WTC11 (cell line): ENCODE results near the gene PHLDA2. TPM values are rescaled to one million over a fixed set of nuclear protein-coding genes. Genes with fewer than 3 reads are reported as not detected.

Experiments
- ATAC-seq: fragments of 200-7000 bp; cut with Tn5 transposase; 2 replicates; pipeline ENCODE4 v1.10.0; 2021; ENCODE audit warnings: mild to moderate bottlenecking, moderate library complexity
- CTCF ChIA-PET: fragments of 300-600 bp; sonication (Branson Sonifier 250); formaldehyde crosslinking; loops from one replicate; lab custom pipeline; 2021; ENCODE audit warnings: antibody characterized with exemption; lab: Charles Lee
- POLR2A ChIA-PET: fragments of 350-600 bp; sonication (Branson Sonifier 250); formaldehyde crosslinking; loops from one replicate; lab custom pipeline; 2021; ENCODE audit warnings: antibody characterized with exemption; lab: Charles Lee
- DNase-seq: peaks from one replicate; pipeline ENCODE4 v3.0.0; 2021; ENCODE audit warnings: low spot score
- H3K27ac Mint-ChIP-seq: 2 replicates; pipeline ENCODE4 v1.8.0; 2021; ENCODE audit warnings: mixed read lengths
- H3K27me3 Mint-ChIP-seq: 2 replicates; pipeline ENCODE4 v1.8.0; 2021; ENCODE audit warnings: low read depth, mild to moderate bottlenecking, moderate library complexity, mixed read lengths
- H3K36me3 Mint-ChIP-seq: 2 replicates; pipeline ENCODE4 v1.8.0; 2021; ENCODE audit warnings: mixed read lengths
- H3K4me1 Mint-ChIP-seq: 2 replicates; pipeline ENCODE4 v1.8.0; 2022; ENCODE audit warnings: mixed read lengths
- H3K4me3 Mint-ChIP-seq: 2 replicates; pipeline ENCODE4 v1.8.0; 2021; ENCODE audit warnings: mild to moderate bottlenecking, moderate library complexity, mixed read lengths
- H3K9me3 Mint-ChIP-seq: 2 replicates; pipeline ENCODE4 v1.8.0; 2021; ENCODE audit warnings: mixed read lengths
- ELF4 ChIP-seq: sonication (generic); formaldehyde crosslinking; IDR thresholded peaks from 2 replicates; pipeline ENCODE4 v1.8.1; 2022; ENCODE audit warnings: low read depth, mild to moderate bottlenecking, moderate library complexity, missing genetic modification reagents
- ETV6 ChIP-seq: sonication (generic); formaldehyde crosslinking; IDR thresholded peaks from 2 replicates; pipeline ENCODE4 v1.8.1; 2022; ENCODE audit warnings: mild to moderate bottlenecking, missing genetic modification reagents
- FOXJ3 ChIP-seq: sonication (generic); formaldehyde crosslinking; IDR thresholded peaks from 2 replicates; pipeline ENCODE4 v1.9.0; 2021; ENCODE audit warnings: missing genetic modification reagents, mild to moderate bottlenecking, borderline replicate concordance
- FOXK1 ChIP-seq: sonication (generic); formaldehyde crosslinking; IDR thresholded peaks from 2 replicates; pipeline ENCODE4 v1.8.0; 2022; ENCODE audit warnings: mild to moderate bottlenecking, moderate library complexity, missing genetic modification reagents
- GABPB1 ChIP-seq: sonication (generic); formaldehyde crosslinking; IDR thresholded peaks from 2 replicates; pipeline ENCODE4 v1.8.1; 2023; ENCODE audit warnings: mild to moderate bottlenecking, missing genetic modification reagents
- MXD4 ChIP-seq: fragments of 250-450 bp; sonication (Bioruptor Pico); IDR thresholded peaks from 2 replicates; pipeline ENCODE4 v1.8.0; 2021; ENCODE audit warnings: mild to moderate bottlenecking, moderate library complexity, borderline replicate concordance
- NFE2L1 ChIP-seq: sonication (generic); formaldehyde crosslinking; IDR thresholded peaks from 2 replicates; pipeline ENCODE4 v1.8.1; 2023; ENCODE audit warnings: missing genetic modification reagents
- NR2C2 ChIP-seq: sonication (generic); formaldehyde crosslinking; IDR thresholded peaks from 2 replicates; pipeline ENCODE4 v1.8.0; 2022; ENCODE audit warnings: mild to moderate bottlenecking, missing genetic modification reagents
- OVOL2 ChIP-seq: fragments of 250-450 bp; sonication (Bioruptor Pico); IDR thresholded peaks from 2 replicates; pipeline ENCODE4 v1.9.0; 2021; ENCODE audit warnings: mild to moderate bottlenecking, borderline replicate concordance
- RELA ChIP-seq: sonication (generic); formaldehyde crosslinking; IDR thresholded peaks from 2 replicates; pipeline ENCODE4 v1.8.1; 2022; ENCODE audit warnings: missing genetic modification reagents, mild to moderate bottlenecking, borderline replicate concordance
- SMAD3 ChIP-seq: sonication (generic); formaldehyde crosslinking; IDR thresholded peaks from 2 replicates; pipeline ENCODE4 v1.8.0; 2022; ENCODE audit warnings: missing genetic modification reagents, mild to moderate bottlenecking, borderline replicate concordance
- SMAD4 ChIP-seq: sonication (generic); formaldehyde crosslinking; IDR thresholded peaks from 2 replicates; pipeline ENCODE4 v1.8.0; 2022; ENCODE audit warnings: mild to moderate bottlenecking, missing genetic modification reagents
- TEAD4 ChIP-seq: sonication (generic); formaldehyde crosslinking; IDR thresholded peaks from 2 replicates; pipeline ENCODE4 v1.8.0; 2022; ENCODE audit warnings: mild to moderate bottlenecking, missing genetic modification reagents
- ZNF138 ChIP-seq: sonication (generic); formaldehyde crosslinking; conservative IDR thresholded peaks from 2 replicates; pipeline ENCODE4 v1.8.1; 2022; ENCODE audit warnings: mild to moderate bottlenecking, moderate library complexity, missing genetic modification reagents
- total RNA-seq: library from RNA; stranded (reverse); gene quantifications from 3 replicates; pipeline ENCODE4 v1.2.3, GENCODE V29; 2021
- TF ChIP-seq, protein P1 (sequence below): sonication (generic); formaldehyde crosslinking; conservative IDR thresholded peaks from 2 replicates; pipeline ENCODE4 v1.8.1; 2022; ENCODE audit warnings: mild to moderate bottlenecking, missing genetic modification reagents
- TF ChIP-seq, protein P2 (sequence below): sonication (generic); formaldehyde crosslinking; IDR thresholded peaks from 2 replicates; pipeline ENCODE4 v1.8.1; 2023; ENCODE audit warnings: mild to moderate bottlenecking, missing genetic modification reagents, borderline replicate concordance
- TF ChIP-seq, protein P3 (sequence below): sonication (generic); formaldehyde crosslinking; conservative IDR thresholded peaks from 2 replicates; pipeline ENCODE4 v1.8.1; 2023; ENCODE audit warnings: mild to moderate bottlenecking, low read depth, missing genetic modification reagents, moderate library complexity
- TF ChIP-seq, protein P4 (sequence below): sonication (generic); formaldehyde crosslinking; IDR thresholded peaks from 2 replicates; pipeline ENCODE4 v1.8.0; 2022; ENCODE audit warnings: mild to moderate bottlenecking, missing genetic modification reagents

Gene PHLDA2
- total RNA-seq, 1 experiment from 2014 or later: 9.6 TPM

DNA sequence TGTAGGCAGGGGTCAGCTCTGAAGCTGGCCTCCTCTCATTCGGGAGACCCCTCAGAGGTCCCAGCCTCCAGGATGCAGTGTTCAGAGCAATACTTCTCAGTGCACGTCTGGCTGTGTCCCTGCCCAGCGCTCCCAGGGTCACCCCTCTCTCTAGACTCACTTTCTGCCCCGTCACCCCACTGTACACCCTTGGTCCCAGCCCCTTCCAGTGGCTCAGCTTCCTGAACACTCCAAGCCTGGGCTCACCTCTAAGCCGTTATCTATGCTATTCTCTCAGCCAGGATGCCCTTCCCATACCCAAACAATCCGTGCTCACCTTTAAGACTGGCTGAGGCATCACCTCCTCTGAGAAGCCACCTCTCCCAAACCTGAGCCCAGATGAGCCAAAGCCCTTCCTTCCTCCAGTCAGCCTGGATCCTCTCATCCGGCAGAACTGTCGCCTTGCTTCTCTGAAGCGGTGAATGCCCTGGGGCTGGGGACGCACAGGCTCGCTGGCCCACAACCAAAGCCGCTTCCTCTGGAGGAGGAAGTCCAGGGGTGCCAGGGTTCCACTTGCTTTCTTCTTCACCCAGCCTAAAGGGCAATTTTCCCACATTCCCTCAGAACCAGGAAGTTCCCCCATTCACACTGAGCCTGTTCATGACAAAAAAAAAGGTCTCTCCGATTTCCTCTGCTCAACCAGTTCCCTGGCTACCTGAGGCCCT is 30.0 kb downstream of the PHLDA2 start:
- H3K4me3 Mint-ChIP-seq: no peak overlapping the region
- TF ChIP-seq ELF4 (CRISPR knock-in tag) (no peak), ETV6 (CRISPR knock-in tag) (no peak), NFE2L1 (CRISPR knock-in tag) (no peak), TEAD4 (no peak), MXD4 (CRISPR knock-in tag) (no peak), ZNF138 (CRISPR knock-in tag) (no peak), FOXJ3 (CRISPR knock-in tag) (no peak), SMAD3 (CRISPR knock-in tag) (no peak), NR2C2 (no peak), SMAD4 (CRISPR knock-in tag) (no peak), FOXK1 (no peak)
- TF ChIP-seq, protein P1, sequence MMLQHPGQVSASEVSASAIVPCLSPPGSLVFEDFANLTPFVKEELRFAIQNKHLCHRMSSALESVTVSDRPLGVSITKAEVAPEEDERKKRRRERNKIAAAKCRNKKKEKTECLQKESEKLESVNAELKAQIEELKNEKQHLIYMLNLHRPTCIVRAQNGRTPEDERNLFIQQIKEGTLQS (CRISPR knock-in tag): no peak
- TF ChIP-seq, protein P2, sequence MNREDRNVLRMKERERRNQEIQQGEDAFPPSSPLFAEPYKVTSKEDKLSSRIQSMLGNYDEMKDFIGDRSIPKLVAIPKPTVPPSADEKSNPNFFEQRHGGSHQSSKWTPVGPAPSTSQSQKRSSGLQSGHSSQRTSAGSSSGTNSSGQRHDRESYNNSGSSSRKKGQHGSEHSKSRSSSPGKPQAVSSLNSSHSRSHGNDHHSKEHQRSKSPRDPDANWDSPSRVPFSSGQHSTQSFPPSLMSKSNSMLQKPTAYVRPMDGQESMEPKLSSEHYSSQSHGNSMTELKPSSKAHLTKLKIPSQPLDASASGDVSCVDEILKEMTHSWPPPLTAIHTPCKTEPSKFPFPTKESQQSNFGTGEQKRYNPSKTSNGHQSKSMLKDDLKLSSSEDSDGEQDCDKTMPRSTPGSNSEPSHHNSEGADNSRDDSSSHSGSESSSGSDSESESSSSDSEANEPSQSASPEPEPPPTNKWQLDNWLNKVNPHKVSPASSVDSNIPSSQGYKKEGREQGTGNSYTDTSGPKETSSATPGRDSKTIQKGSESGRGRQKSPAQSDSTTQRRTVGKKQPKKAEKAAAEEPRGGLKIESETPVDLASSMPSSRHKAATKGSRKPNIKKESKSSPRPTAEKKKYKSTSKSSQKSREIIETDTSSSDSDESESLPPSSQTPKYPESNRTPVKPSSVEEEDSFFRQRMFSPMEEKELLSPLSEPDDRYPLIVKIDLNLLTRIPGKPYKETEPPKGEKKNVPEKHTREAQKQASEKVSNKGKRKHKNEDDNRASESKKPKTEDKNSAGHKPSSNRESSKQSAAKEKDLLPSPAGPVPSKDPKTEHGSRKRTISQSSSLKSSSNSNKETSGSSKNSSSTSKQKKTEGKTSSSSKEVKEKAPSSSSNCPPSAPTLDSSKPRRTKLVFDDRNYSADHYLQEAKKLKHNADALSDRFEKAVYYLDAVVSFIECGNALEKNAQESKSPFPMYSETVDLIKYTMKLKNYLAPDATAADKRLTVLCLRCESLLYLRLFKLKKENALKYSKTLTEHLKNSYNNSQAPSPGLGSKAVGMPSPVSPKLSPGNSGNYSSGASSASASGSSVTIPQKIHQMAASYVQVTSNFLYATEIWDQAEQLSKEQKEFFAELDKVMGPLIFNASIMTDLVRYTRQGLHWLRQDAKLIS (CRISPR knock-in tag): no peak
- TF ChIP-seq, protein P3, sequence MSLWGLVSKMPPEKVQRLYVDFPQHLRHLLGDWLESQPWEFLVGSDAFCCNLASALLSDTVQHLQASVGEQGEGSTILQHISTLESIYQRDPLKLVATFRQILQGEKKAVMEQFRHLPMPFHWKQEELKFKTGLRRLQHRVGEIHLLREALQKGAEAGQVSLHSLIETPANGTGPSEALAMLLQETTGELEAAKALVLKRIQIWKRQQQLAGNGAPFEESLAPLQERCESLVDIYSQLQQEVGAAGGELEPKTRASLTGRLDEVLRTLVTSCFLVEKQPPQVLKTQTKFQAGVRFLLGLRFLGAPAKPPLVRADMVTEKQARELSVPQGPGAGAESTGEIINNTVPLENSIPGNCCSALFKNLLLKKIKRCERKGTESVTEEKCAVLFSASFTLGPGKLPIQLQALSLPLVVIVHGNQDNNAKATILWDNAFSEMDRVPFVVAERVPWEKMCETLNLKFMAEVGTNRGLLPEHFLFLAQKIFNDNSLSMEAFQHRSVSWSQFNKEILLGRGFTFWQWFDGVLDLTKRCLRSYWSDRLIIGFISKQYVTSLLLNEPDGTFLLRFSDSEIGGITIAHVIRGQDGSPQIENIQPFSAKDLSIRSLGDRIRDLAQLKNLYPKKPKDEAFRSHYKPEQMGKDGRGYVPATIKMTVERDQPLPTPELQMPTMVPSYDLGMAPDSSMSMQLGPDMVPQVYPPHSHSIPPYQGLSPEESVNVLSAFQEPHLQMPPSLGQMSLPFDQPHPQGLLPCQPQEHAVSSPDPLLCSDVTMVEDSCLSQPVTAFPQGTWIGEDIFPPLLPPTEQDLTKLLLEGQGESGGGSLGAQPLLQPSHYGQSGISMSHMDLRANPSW (CRISPR knock-in tag): no peak
- TF ChIP-seq, protein P4, sequence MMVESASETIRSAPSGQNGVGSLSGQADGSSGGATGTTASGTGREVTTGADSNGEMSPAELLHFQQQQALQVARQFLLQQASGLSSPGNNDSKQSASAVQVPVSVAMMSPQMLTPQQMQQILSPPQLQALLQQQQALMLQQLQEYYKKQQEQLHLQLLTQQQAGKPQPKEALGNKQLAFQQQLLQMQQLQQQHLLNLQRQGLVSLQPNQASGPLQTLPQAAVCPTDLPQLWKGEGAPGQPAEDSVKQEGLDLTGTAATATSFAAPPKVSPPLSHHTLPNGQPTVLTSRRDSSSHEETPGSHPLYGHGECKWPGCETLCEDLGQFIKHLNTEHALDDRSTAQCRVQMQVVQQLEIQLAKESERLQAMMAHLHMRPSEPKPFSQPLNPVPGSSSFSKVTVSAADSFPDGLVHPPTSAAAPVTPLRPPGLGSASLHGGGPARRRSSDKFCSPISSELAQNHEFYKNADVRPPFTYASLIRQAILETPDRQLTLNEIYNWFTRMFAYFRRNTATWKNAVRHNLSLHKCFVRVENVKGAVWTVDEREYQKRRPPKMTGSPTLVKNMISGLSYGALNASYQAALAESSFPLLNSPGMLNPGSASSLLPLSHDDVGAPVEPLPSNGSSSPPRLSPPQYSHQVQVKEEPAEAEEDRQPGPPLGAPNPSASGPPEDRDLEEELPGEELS: no peak
- H3K9me3 Mint-ChIP-seq: peaks cover 6% of the 10 kb centered on the region; the same call in 1 of the 2 replicates
- POLR2A ChIA-PET: no interaction called here
- no peak overlapping the region; the same call in 1 of the 2 replicates for H3K27ac Mint-ChIP-seq
- no peaks in the 10 kb centered on the region for H3K36me3 Mint-ChIP-seq
- H3K27me3 Mint-ChIP-seq: peaks cover 67% of the 10 kb centered on the region
- ATAC-seq (no peak), DNase-seq (no peak)
- CTCF ChIA-PET: no interaction called here
- peaks cover 30% of the 10 kb centered on the region for H3K4me1 Mint-ChIP-seq

DNA sequence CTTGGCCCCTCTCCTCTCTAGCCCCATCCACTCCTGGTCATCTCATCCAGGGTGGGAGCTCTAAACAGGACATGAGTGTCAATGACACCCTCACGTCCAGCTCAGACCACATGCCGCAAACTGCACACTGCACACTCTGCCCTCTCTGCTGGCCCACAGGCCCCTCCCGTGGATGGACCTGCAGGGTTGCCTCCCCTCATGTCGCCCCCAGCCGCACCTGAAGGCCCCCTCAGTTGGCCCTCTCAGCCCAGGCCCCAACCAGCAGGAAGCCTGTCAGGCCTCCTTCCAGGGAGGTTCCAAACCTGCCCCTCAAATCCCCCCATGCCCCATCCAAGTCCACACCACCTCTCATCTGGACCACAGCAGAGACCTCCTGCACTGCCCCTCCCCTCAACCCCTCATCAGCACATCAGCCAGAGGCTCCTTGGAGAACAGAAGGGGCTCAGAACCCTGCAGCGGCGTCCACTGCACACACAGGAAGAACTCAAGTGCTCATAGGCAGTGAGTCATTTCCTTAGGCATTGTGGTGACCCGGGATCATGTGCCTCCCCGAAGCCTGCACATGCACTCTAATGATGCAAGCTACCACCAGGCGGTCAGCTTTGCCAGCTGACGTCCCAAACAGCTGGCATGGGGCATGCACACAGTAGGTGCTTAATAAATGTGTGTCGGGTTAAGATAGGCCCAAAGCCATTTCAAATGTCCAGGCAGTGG is 30.7 kb downstream of the PHLDA2 start:
- Mint-ChIP-seq H3K4me1 (peaks cover 27% of the 10 kb centered on the region), H3K27me3 (peaks cover 74% of the 10 kb centered on the region), H3K27ac (no peak overlapping the region), H3K9me3 (peaks cover 6% of the 10 kb centered on the region; the same call in 1 of the 2 replicates), H3K4me3 (no peak overlapping the region), H3K36me3 (no peaks in the 10 kb centered on the region)
- TF ChIP-seq GABPB1 (peak; percentile 44; the same call in 1 of the 2 replicates), OVOL2 (CRISPR knock-in tag) (no peak), RELA (CRISPR knock-in tag) (no peak)
- DNase-seq: no peak
- ChIA-PET POLR2A (no interaction called here), CTCF (no interaction called here)
- no peak for ATAC-seq
